IPS-15b (cell line): ENCODE results near the gene KATNB1.

Experiments used
- H3K27me3 ChIP-seq: one replicate; pipeline ENCODE4 v1.6.1; 2013; ENCODE audit warnings: low read length; ENCODE audit not compliant: control insufficient read depth, insufficient read depth
- H3K36me3 ChIP-seq: one replicate; pipeline ENCODE4 v1.6.1; 2013; ENCODE audit warnings: low read length; ENCODE audit not compliant: control insufficient read depth, insufficient read depth
- H3K4me1 ChIP-seq: one replicate; pipeline ENCODE4 v1.6.1; 2013; ENCODE audit warnings: mild to moderate bottlenecking, low read length; ENCODE audit not compliant: control insufficient read depth, insufficient read depth
- H3K4me3 ChIP-seq: one replicate; pipeline ENCODE4 v1.5.1; 2013; ENCODE audit warnings: low read depth, low read length
- H3K9ac ChIP-seq: one replicate; pipeline ENCODE4 v1.6.1; 2013; ENCODE audit warnings: low read depth, mild to moderate bottlenecking, low read length
- H3K9me3 ChIP-seq: one replicate; pipeline ENCODE4 v1.6.1; 2013; ENCODE audit warnings: mild to moderate bottlenecking, low read length; ENCODE audit not compliant: control insufficient read depth, insufficient read depth

The KATNB1 gene

GRCh38 chr16:57694725-57695679, 40.6 kb upstream of the KATNB1 start, which contains the start of gene DRC7:
DRC7 (plus strand) TSS chr16:57694806; CDS start chr16:57697950, 3,144 bp downstream.
- H3K36me3 ChIP-seq = no peaks in the 10 kb centered on the region
- H3K27me3 ChIP-seq = no peaks in the 10 kb centered on the region
- no peaks in the 10 kb centered on the region for H3K4me1 ChIP-seq
- H3K9me3 ChIP-seq = no peaks in the 10 kb centered on the region
- H3K9ac ChIP-seq = no peak within 1 kb of the TSS
- H3K4me3 ChIP-seq = peak within 1 kb of the TSS; percentile 46

GRCh38 chr16:57695680-57696069, 39.9 kb upstream of the KATNB1 start:
- no peak overlapping the region for H3K9ac ChIP-seq
- H3K36me3 ChIP-seq = no peaks in the 10 kb centered on the region
- no peaks in the 10 kb centered on the region for H3K9me3 ChIP-seq
- no peaks in the 10 kb centered on the region for H3K27me3 ChIP-seq
- H3K4me3 ChIP-seq = no peak overlapping the region
- H3K4me1 ChIP-seq = no peaks in the 10 kb centered on the region

- Histone ChIP-seq H3K4me3 (no peak overlapping the region), H3K27me3 (no peaks in the 10 kb centered on the region), H3K36me3 (no peaks in the 10 kb centered on the region), H3K9me3 (no peaks in the 10 kb centered on the region), H3K4me1 (no peaks in the 10 kb centered on the region), H3K9ac (no peak overlapping the region)
Measured at GRCh38 chr16:57696240-57696639, 39.3 kb upstream of the KATNB1 start.

- H3K27me3 ChIP-seq = no peaks in the 10 kb centered on the region
- H3K36me3 ChIP-seq = no peaks in the 10 kb centered on the region
- H3K9me3 ChIP-seq = no peaks in the 10 kb centered on the region
- H3K4me1 ChIP-seq = no peaks in the 10 kb centered on the region
- no peak overlapping the region for H3K4me3 ChIP-seq
- H3K9ac ChIP-seq = no peak overlapping the region
Measured at GRCh38 chr16:57697896-57698537, 37.6 kb upstream of the KATNB1 start.

GRCh38 chr16:57698812-57699405, 36.7 kb upstream of the KATNB1 start:
- Histone ChIP-seq H3K4me3 (no peak overlapping the region), H3K27me3 (no peaks in the 10 kb centered on the region), H3K9ac (no peak overlapping the region), H3K36me3 (no peaks in the 10 kb centered on the region), H3K9me3 (no peaks in the 10 kb centered on the region), H3K4me1 (no peaks in the 10 kb centered on the region)

- Histone ChIP-seq H3K4me3 (no peak overlapping the region), H3K27me3 (no peaks in the 10 kb centered on the region), H3K9me3 (no peaks in the 10 kb centered on the region), H3K36me3 (no peaks in the 10 kb centered on the region), H3K4me1 (no peaks in the 10 kb centered on the region), H3K9ac (no peak overlapping the region)
Measured at GRCh38 chr16:57699481-57699880, 36.1 kb upstream of the KATNB1 start.

- H3K4me3 ChIP-seq = no peak overlapping the region
- no peak overlapping the region for H3K9ac ChIP-seq
- H3K27me3 ChIP-seq = no peaks in the 10 kb centered on the region
- no peaks in the 10 kb centered on the region for H3K9me3 ChIP-seq
- H3K4me1 ChIP-seq = no peaks in the 10 kb centered on the region
- H3K36me3 ChIP-seq = no peaks in the 10 kb centered on the region
Measured at GRCh38 chr16:57699899-57700298, 35.7 kb upstream of the KATNB1 start.

GRCh38 chr16:57700781-57701551, 34.6 kb upstream of the KATNB1 start:
- H3K9ac ChIP-seq = no peak overlapping the region
- H3K27me3 ChIP-seq = no peaks in the 10 kb centered on the region
- no peak overlapping the region for H3K4me3 ChIP-seq
- H3K9me3 ChIP-seq = no peaks in the 10 kb centered on the region
- H3K36me3 ChIP-seq = no peaks in the 10 kb centered on the region
- no peaks in the 10 kb centered on the region for H3K4me1 ChIP-seq

GRCh38 chr16:57701759-57702371, 33.7 kb upstream of the KATNB1 start:
- Histone ChIP-seq H3K4me3 (no peak overlapping the region), H3K27me3 (no peaks in the 10 kb centered on the region), H3K4me1 (no peaks in the 10 kb centered on the region), H3K9ac (no peak overlapping the region), H3K36me3 (no peaks in the 10 kb centered on the region), H3K9me3 (no peaks in the 10 kb centered on the region)

- Histone ChIP-seq H3K4me1 (no peaks in the 10 kb centered on the region), H3K4me3 (no peak overlapping the region)
Measured at GRCh38 chr16:57703416-57704010, 32.1 kb upstream of the KATNB1 start.

More at GRCh38 chr16:57703416-57704010, 32.1 kb upstream of the KATNB1 start:
- Histone ChIP-seq H3K9ac (no peak overlapping the region), H3K27me3 (no peaks in the 10 kb centered on the region), H3K9me3 (no peaks in the 10 kb centered on the region), H3K36me3 (no peaks in the 10 kb centered on the region)
